ENCODE results near the gene ZIC2. TPM values are rescaled to one million over a fixed set of nuclear protein-coding genes. Genes with fewer than 3 reads are reported as not detected.

The ZIC2 gene
- total RNA-seq, 8 experiments from 2014 or later = 0.14 to 48.8 (median 1.3) TPM; not detected in 1

GRCh38 chr13:99987154-99988019, 5.8 kb downstream of the ZIC2 start:
- no peak for ATAC-seq (replicated peaks in 6 of 8)
- Histone ChIP-seq H3K27ac (no peak overlapping the region), H3K4me3 (no peak overlapping the region), H3K4me1 (replicated peaks in 1 of 2) (peaks cover 0 to 8% of the 10 kb centered on the region in 2 donors)
- WGBS, 10 experiments = 6 to 31% (median 13%) methylated on average over 3 to 11 of the region's 20 CpGs
- in situ Hi-C loops (cut with MboI; ENCODE audit: low pct_unique_long_range_greater_than_20kb in 2 of 9, low sequenced_read_pairs in 9 of 9, unreplicated experiment in 9 of 9) = loop anchor here in 1 of 9 experiments (25.0 kb wide), 1 partner anchor 325 kb away; no protein-coding TSS in a partner anchor

- H3K27ac ChIP-seq = no peak overlapping the region
- WGBS, 10 experiments = 9 to 50% (median 29%) methylated on average over 1 to 13 of the region's 43 CpGs; no CpG with 5 or more reads in 4 of the 10 experiments
- H3K4me1 ChIP-seq (replicated peaks in 1 of 2) = peaks cover 0 to 8% of the 10 kb centered on the region in 2 donors
- no peak for ATAC-seq (replicated peaks in 6 of 8)
- H3K4me3 ChIP-seq = no peak overlapping the region
- in situ Hi-C loops (cut with MboI; ENCODE audit: low pct_unique_long_range_greater_than_20kb in 2 of 9, low sequenced_read_pairs in 9 of 9, unreplicated experiment in 9 of 9) = loop anchor here in 1 of 9 experiments (25.0 kb wide), 1 partner anchor 326 kb away; no protein-coding TSS in a partner anchor
Measured at GRCh38 chr13:99988529-99989275, 7.1 kb downstream of the ZIC2 start.

- Histone ChIP-seq H3K27ac (no peak overlapping the region), H3K4me1 (replicated peaks in 1 of 2) (peaks cover 0 to 8% of the 10 kb centered on the region in 2 donors), H3K4me3 (no peak overlapping the region)
- no peak for ATAC-seq (replicated peaks in 6 of 8)
- WGBS, 10 experiments = 8 to 58% (median 38%) methylated on average over 2 to 15 of the region's 42 CpGs; no CpG with 5 or more reads in 3 of the 10 experiments
- in situ Hi-C loops (cut with MboI; ENCODE audit: low pct_unique_long_range_greater_than_20kb in 2 of 9, low sequenced_read_pairs in 9 of 9, unreplicated experiment in 9 of 9) = loop anchor here in 1 of 9 experiments (25.0 kb wide), 1 partner anchor 327 kb away; no protein-coding TSS in a partner anchor
Measured at GRCh38 chr13:99989276-99990125, 7.9 kb downstream of the ZIC2 start.

GRCh38 chr13:99990126-99990977, 8.8 kb downstream of the ZIC2 start:
- peak in 1 of 8 experiments; percentile 30 for ATAC-seq (replicated peaks in 6 of 8)
- Histone ChIP-seq H3K4me3 (no peak overlapping the region), H3K4me1 (replicated peaks in 1 of 2) (peaks cover 0 to 8% of the 10 kb centered on the region in 2 donors), H3K27ac (no peak overlapping the region)
- 0 to 100% (median 37%) methylated on average over 1 to 15 of the region's 42 CpGs; no CpG with 5 or more reads in 2 of the 10 experiments for WGBS, 10 experiments
- in situ Hi-C loops (cut with MboI; ENCODE audit: low pct_unique_long_range_greater_than_20kb in 2 of 9, low sequenced_read_pairs in 9 of 9, unreplicated experiment in 9 of 9) = loop anchor here in 1 of 9 experiments (25.0 kb wide), 1 partner anchor 328 kb away; no protein-coding TSS in a partner anchor

GRCh38 chr13:99991013-99991827, 9.6 kb downstream of the ZIC2 start:
- no peak for ATAC-seq (replicated peaks in 6 of 8)
- no peak overlapping the region for H3K4me3 ChIP-seq
- in situ Hi-C loops (cut with MboI; ENCODE audit: low pct_unique_long_range_greater_than_20kb in 2 of 9, low sequenced_read_pairs in 9 of 9, unreplicated experiment in 9 of 9) = loop anchor here in 1 of 9 experiments (25.0 kb wide), 1 partner anchor 329 kb away; no protein-coding TSS in a partner anchor
- no peak overlapping the region for H3K27ac ChIP-seq
- 28 to 100% (median 44%) methylated on average over 1 to 8 of the region's 35 CpGs; no CpG with 5 or more reads in 5 of the 10 experiments for WGBS, 10 experiments
- H3K4me1 ChIP-seq (replicated peaks in 1 of 2) = peaks cover 0 to 4% of the 10 kb centered on the region in 2 donors

GRCh38 chr13:99991828-99992775, 10.5 kb downstream of the ZIC2 start:
- Histone ChIP-seq H3K4me1 (replicated peaks in 1 of 2) (peaks cover 0 to 3% of the 10 kb centered on the region in 2 donors), H3K4me3 (no peak overlapping the region), H3K27ac (no peak overlapping the region)
- 13 to 88% (median 41%) methylated on average over 1 to 19 of the region's 36 CpGs for whole genome bisulfite sequencing, 10 experiments
- no peak for ATAC-seq (replicated peaks in 6 of 8)
- in situ Hi-C loops (cut with MboI; ENCODE audit: low pct_unique_long_range_greater_than_20kb in 2 of 9, low sequenced_read_pairs in 9 of 9, unreplicated experiment in 9 of 9) = loop anchor here in 1 of 9 experiments (25.0 kb wide), 1 partner anchor 330 kb away; no protein-coding TSS in a partner anchor

- Histone ChIP-seq H3K4me3 (no peak overlapping the region), H3K27ac (no peak overlapping the region), H3K4me1 (replicated peaks in 1 of 2) (no peaks in the 10 kb centered on the region)
- 20 to 63% (median 33%) methylated on average over 1 to 3 of the region's 3 CpGs; no CpG with 5 or more reads in 3 of the 10 experiments for WGBS, 10 experiments
- in situ Hi-C loops (cut with MboI; ENCODE audit: low pct_unique_long_range_greater_than_20kb in 2 of 9, low sequenced_read_pairs in 9 of 9, unreplicated experiment in 9 of 9) = loop anchor here in 1 of 9 experiments (25.0 kb wide), 1 partner anchor 331 kb away; no protein-coding TSS in a partner anchor
- ATAC-seq (replicated peaks in 6 of 8) = no peak
Measured at GRCh38 chr13:99992949-99993351, 11.4 kb downstream of the ZIC2 start.

- in situ Hi-C loops (cut with MboI; ENCODE audit: low pct_unique_long_range_greater_than_20kb in 2 of 9, low sequenced_read_pairs in 9 of 9, unreplicated experiment in 9 of 9) = loop anchor here in 1 of 9 experiments (25.0 kb wide), 1 partner anchor 332 kb away; no protein-coding TSS in a partner anchor
- Histone ChIP-seq H3K27ac (no peak overlapping the region), H3K4me3 (no peak overlapping the region), H3K4me1 (replicated peaks in 1 of 2) (no peaks in the 10 kb centered on the region)
- WGBS, 10 experiments = 0 to 55% (median 14%) methylated on average over 1 to 6 of the region's 9 CpGs; no CpG with 5 or more reads in 3 of the 10 experiments
- ATAC-seq (replicated peaks in 6 of 8) = no peak
Measured at GRCh38 chr13:99993660-99994637, 12.4 kb downstream of the ZIC2 start.

GRCh38 chr13:99994638-99995020, 13.0 kb downstream of the ZIC2 start:
- in situ Hi-C loops (cut with MboI; ENCODE audit: low pct_unique_long_range_greater_than_20kb in 2 of 9, low sequenced_read_pairs in 9 of 9, unreplicated experiment in 9 of 9) = loop anchor here in 1 of 9 experiments (25.0 kb wide), 1 partner anchor 332 kb away; no protein-coding TSS in a partner anchor
- no peak for ATAC-seq (replicated peaks in 6 of 8)
- H3K27ac ChIP-seq = no peak overlapping the region
- no peak overlapping the region for H3K4me3 ChIP-seq
- WGBS, 10 experiments = 0 to 80% (median 25%) methylated on average over 1 of the region's 1 CpG; no CpG with 5 or more reads in 1 of the 10 experiments
- no peaks in the 10 kb centered on the region for H3K4me1 ChIP-seq (replicated peaks in 1 of 2)

Measured in motor neuron (in vitro differentiated cells).